C4-2B (cell line): ENCODE results near the gene CNGA2.

Experiments used
- CTCF ChIP-seq: fragments of 450-650 bp; conservative IDR thresholded peaks from 2 replicates; pipeline ENCODE4 v1.5.1; 2017; ENCODE audit warnings: mild to moderate bottlenecking
- ZFX ChIP-seq: fragments of 450-650 bp; IDR thresholded peaks from 2 replicates; pipeline ENCODE4 v1.6.1; 2017

- no peak for TF ChIP-seq CTCF
- TF ChIP-seq ZFX, result no peak
These were observed 46.9 kb upstream of the CNGA2 start for GRCh38 chrX:151687635-151688034.
